ENCODE data around the gene DLX5. TPM values are rescaled to one million over a fixed set of nuclear protein-coding genes. Genes with fewer than 3 reads are reported as not detected.

DLX5 gene
- total RNA-seq, 4 donors from 2014 or later = 0.49 to 0.54 TPM; not detected in 2

DNA sequence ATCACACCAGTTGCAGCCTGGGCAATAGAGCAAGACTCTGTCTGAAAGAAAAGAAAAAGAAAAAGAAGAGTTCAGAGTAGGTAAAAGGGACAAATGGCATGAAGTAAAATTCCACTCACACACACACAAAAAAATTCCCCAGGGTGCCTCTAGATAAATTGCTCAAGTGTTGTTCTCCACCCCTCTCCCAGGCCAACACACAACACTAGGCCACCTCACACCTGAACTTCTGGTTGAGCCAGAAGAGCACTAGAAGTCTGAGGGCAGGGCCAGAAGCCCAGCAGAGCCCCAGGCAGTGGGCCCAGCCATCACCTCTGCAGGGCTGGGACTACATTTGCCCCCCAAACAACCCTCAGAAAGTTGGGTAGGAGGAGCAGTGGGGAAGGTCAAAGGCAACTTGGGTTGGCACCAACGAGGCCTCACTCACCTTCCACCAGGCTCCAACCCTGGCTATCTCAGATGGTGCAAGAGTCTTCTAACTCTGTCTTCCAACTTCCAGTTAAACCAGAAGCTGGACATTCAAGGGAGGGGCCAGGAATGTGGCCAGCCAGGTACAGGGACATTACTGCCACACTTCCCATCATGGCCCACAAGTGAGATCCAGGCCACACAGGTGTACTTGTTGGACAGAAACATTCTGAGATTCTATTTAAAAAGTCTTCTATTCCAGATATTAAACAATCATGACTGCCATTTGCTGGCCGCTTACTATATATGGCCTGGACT lies 44.9 kb downstream of the DLX5 start:
- no peaks in the 10 kb centered on the region for H3K36me3 ChIP-seq
- no peak for ATAC-seq
- no peak for TF ChIP-seq POLR2AphosphoS5 (IDR thresholded peaks at IDR 0.05)
- TF ChIP-seq EP300 (IDR thresholded peaks at IDR 0.05) = no peak
- TF ChIP-seq POLR2A (IDR thresholded peaks at IDR 0.05) = no peak
- TF ChIP-seq, protein P1, sequence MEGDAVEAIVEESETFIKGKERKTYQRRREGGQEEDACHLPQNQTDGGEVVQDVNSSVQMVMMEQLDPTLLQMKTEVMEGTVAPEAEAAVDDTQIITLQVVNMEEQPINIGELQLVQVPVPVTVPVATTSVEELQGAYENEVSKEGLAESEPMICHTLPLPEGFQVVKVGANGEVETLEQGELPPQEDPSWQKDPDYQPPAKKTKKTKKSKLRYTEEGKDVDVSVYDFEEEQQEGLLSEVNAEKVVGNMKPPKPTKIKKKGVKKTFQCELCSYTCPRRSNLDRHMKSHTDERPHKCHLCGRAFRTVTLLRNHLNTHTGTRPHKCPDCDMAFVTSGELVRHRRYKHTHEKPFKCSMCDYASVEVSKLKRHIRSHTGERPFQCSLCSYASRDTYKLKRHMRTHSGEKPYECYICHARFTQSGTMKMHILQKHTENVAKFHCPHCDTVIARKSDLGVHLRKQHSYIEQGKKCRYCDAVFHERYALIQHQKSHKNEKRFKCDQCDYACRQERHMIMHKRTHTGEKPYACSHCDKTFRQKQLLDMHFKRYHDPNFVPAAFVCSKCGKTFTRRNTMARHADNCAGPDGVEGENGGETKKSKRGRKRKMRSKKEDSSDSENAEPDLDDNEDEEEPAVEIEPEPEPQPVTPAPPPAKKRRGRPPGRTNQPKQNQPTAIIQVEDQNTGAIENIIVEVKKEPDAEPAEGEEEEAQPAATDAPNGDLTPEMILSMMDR (IDR thresholded peaks at IDR 0.05) = no peak
- H3K9me3 ChIP-seq = no peaks in the 10 kb centered on the region
- H3K27me3 ChIP-seq = peaks cover 24% of the 10 kb centered on the region
- no peaks in the 10 kb centered on the region for H3K4me1 ChIP-seq
- no peak overlapping the region for H3K27ac ChIP-seq
- WGBS, 2 donors (ENCODE audit: low coverage in 1 of 2) = 81% methylated on average over 2 of the region's 2 CpGs; no CpG with 5 or more reads in 1 of the 2 donors
- H3K4me3 ChIP-seq = no peak overlapping the region

DNA sequence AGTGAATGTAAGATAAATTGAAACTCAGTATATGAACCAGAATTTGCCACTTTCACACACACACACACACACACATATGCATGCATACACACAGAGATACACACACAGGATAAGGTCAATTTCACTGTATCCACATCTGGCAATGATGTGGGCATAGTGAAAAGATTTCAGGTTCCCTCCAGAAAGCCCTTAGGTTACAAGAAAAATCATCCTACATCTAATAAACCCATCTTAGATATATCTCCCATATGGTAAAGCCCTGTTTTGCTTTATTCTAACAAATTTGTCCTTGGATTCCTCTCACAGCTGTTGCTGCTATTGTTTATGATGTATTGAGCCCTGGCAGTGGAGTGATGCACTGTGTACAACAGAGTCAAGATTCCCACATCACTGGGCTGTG lies 47.2 kb downstream of the DLX5 start:
- peaks cover 16% of the 10 kb centered on the region for H3K27me3 ChIP-seq
- no peaks in the 10 kb centered on the region for H3K36me3 ChIP-seq
- H3K9me3 ChIP-seq = no peaks in the 10 kb centered on the region
- no peak overlapping the region for H3K27ac ChIP-seq
- ATAC-seq = no peak
- no peaks in the 10 kb centered on the region for H3K4me1 ChIP-seq
- TF ChIP-seq EP300 (IDR thresholded peaks at IDR 0.05) = no peak
- TF ChIP-seq, protein P1 (IDR thresholded peaks at IDR 0.05) = no peak
- no peak for TF ChIP-seq POLR2A (IDR thresholded peaks at IDR 0.05)
- TF ChIP-seq POLR2AphosphoS5 (IDR thresholded peaks at IDR 0.05) = no peak
- no peak overlapping the region for H3K4me3 ChIP-seq

DNA sequence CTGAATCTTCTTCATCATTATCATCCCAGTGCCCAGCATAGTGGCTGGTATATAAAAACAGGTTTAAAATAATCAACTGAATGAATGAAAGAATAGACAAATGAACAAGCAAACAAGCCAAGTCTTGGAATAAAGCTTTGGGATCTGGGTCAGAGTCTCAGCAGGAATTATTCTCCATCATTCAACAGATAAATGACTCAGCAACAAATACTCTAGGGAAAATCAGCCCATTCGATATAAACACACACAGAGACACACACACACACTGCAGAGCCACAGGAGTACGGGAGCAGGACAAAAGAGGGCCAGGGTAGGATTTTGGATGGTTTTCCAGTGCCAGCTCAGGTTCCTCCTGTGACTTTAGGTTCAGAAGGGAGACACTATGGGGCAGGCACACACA lies 48.5 kb downstream of the DLX5 start:
- H3K27me3 ChIP-seq = peaks cover 18% of the 10 kb centered on the region
- no peak overlapping the region for H3K4me3 ChIP-seq
- no peaks in the 10 kb centered on the region for H3K36me3 ChIP-seq
- 60 to 83% methylated on average over 1 of the region's 2 CpGs for WGBS, 2 donors (ENCODE audit: low coverage in 1 of 2)
- no peaks in the 10 kb centered on the region for H3K9me3 ChIP-seq
- no peaks in the 10 kb centered on the region for H3K4me1 ChIP-seq
- no peak overlapping the region for H3K27ac ChIP-seq
- TF ChIP-seq EP300 (IDR thresholded peaks at IDR 0.05) (no peak), POLR2A (IDR thresholded peaks at IDR 0.05) (no peak), POLR2AphosphoS5 (IDR thresholded peaks at IDR 0.05) (no peak)
- TF ChIP-seq, protein P1 (IDR thresholded peaks at IDR 0.05) = no peak
- no peak for ATAC-seq

DNA sequence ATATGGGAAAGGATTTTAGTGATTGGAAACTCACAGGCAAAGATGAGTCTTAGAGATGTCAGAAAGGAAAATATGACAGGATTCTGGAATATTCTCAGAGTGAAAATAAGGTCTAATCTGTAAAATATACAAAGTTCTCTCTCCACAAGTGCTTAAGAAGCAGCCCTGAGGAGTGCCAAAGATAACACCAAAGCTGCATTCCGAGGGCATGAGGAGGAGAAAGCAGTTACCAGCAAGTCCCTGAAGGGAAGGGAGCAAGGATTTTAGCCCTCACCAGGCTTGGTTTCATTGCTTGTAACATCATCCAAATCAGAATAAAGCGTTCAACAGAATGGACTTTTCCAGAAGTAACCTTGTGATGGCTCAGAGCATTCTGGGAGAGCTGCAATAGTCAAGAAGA lies 50.6 kb downstream of the DLX5 start:
- TF ChIP-seq, protein P1 (IDR thresholded peaks at IDR 0.05) = no peak
- no peak for TF ChIP-seq EP300 (IDR thresholded peaks at IDR 0.05)
- no peak for TF ChIP-seq POLR2A (IDR thresholded peaks at IDR 0.05)
- TF ChIP-seq POLR2AphosphoS5 (IDR thresholded peaks at IDR 0.05) = no peak
- no peak for ATAC-seq

DNA sequence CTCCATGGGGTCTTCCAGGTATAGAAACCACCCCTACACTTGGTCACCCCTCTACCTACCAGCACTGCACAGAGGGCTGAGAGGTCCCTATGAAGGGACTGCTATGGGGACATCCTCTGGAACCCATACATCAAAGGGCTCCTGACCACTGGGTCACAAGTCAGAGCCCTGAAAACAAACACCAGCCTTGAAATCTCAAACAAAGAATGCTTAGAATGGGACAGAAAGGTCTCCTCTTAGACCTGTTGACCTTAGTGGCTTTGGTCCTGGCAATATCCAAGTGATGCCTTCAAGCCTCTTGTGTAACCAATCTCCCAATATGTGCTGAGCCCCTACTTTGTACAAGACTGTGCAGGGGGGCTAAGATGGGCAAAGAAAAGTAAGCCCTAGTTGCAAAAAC lies 53.9 kb downstream of the DLX5 start:
- Histone ChIP-seq H3K27me3 (peaks cover 57% of the 10 kb centered on the region), H3K36me3 (no peaks in the 10 kb centered on the region), H3K4me1 (no peaks in the 10 kb centered on the region), H3K4me3 (no peak overlapping the region), H3K9me3 (no peaks in the 10 kb centered on the region), H3K27ac (no peak overlapping the region)
- TF ChIP-seq, protein P1 (IDR thresholded peaks at IDR 0.05) = no peak
- TF ChIP-seq POLR2AphosphoS5 (IDR thresholded peaks at IDR 0.05) (no peak), EP300 (IDR thresholded peaks at IDR 0.05) (no peak), POLR2A (IDR thresholded peaks at IDR 0.05) (no peak)
- ATAC-seq = no peak

More for the DNA sequence above, 50.6 kb downstream of the DLX5 start:
- Histone ChIP-seq H3K36me3 (no peaks in the 10 kb centered on the region), H3K27me3 (peaks cover 37% of the 10 kb centered on the region), H3K9me3 (no peaks in the 10 kb centered on the region), H3K4me1 (no peaks in the 10 kb centered on the region), H3K27ac (no peak overlapping the region), H3K4me3 (no peak overlapping the region)
- 34 to 77% methylated on average over 2 of the region's 2 CpGs for WGBS, 2 donors (ENCODE audit: low coverage in 1 of 2)
